HepG2 (cell line): ENCODE data around the gene ADI1. TPM values are rescaled to one million over a fixed set of nuclear protein-coding genes. Genes with fewer than 3 reads are reported as not detected.

Experiments used
- CREM ChIP-seq, 2 experiments: sonication (generic) in 1 of 2; formaldehyde crosslinking in 1 of 2; IDR thresholded peaks; 2 replicates each; pipeline versions ENCODE4 v1.4.0 to v1.6.1; 2016 to 2020; ENCODE audit warnings: antibody characterized with exemption in 1 of 2, mild to moderate bottlenecking in 1 of 2, missing genetic modification reagents in 1 of 2
- DMAP1 ChIP-seq: IDR thresholded peaks from 2 replicates; pipeline ENCODE4 v1.6.1; 2016
- MTA3 ChIP-seq: sonication (generic); formaldehyde crosslinking; IDR thresholded peaks from 2 replicates; pipeline ENCODE4 v1.4.0; 2020; ENCODE audit warnings: missing genetic modification reagents
- ZBTB10 ChIP-seq: sonication (generic); formaldehyde crosslinking; IDR thresholded peaks from 2 replicates; pipeline ENCODE4 v1.4.0; 2020; ENCODE audit warnings: missing genetic modification reagents, borderline replicate concordance
- ZFP1 ChIP-seq: IDR thresholded peaks from 2 replicates; pipeline ENCODE4 v1.6.1; 2016
- ZFX ChIP-seq: sonication (generic); formaldehyde crosslinking; IDR thresholded peaks from 2 replicates; pipeline ENCODE4 v1.4.0; 2020; ENCODE audit warnings: mild to moderate bottlenecking, low read depth, missing genetic modification reagents, moderate library complexity
- ZNF296 ChIP-seq: sonication (generic); formaldehyde crosslinking; conservative IDR thresholded peaks from 2 replicates; pipeline ENCODE4 v1.5.0; 2020; ENCODE audit warnings: mild to moderate bottlenecking, missing genetic modification reagents
- ZNF549 ChIP-seq: sonication (generic); formaldehyde crosslinking; IDR thresholded peaks from 2 replicates; pipeline ENCODE4 v1.5.0; 2020; ENCODE audit warnings: missing genetic modification reagents
- ZNF652 ChIP-seq: IDR thresholded peaks from 2 replicates; pipeline ENCODE4 v1.6.1; 2016; ENCODE audit warnings: low read depth, borderline replicate concordance
- ZNF703 ChIP-seq: sonication (generic); formaldehyde crosslinking; IDR thresholded peaks from 2 replicates; pipeline ENCODE4 v1.5.1; 2020; ENCODE audit warnings: missing genetic modification reagents, mild to moderate bottlenecking, moderate library complexity, borderline replicate concordance
- ZSCAN12 ChIP-seq: sonication (generic); formaldehyde crosslinking; IDR thresholded peaks from 2 replicates; pipeline ENCODE4 v1.9.0; 2021; ENCODE audit warnings: mild to moderate bottlenecking, missing genetic modification reagents
- polyA plus RNA-seq, 8 experiments: library from polyadenylated mRNA; depleted of rRNA in 3 of 8; stranded (reverse) in 7 of 8; unstranded in 1 of 8; fragments of >200 nt; fragmentation: Illumina TruSeq in 4 of 8; extraction: Trizol in 4 of 8; gene quantifications; 2 replicates each; pipeline versions ENCODE4 v1.2.1 to v1.2.3, GENCODE V29; 2011 to 2016; ENCODE audit warnings: low read depth in 4 of 8, missing spikeins in 1 of 8, mixed read lengths in 1 of 8; ENCODE audit not compliant: insufficient read depth in 1 of 8
- total RNA-seq, 5 experiments: library from RNA; depleted of rRNA; stranded (reverse); fragments of >200 nt; fragmentation: Illumina TruSeq; extraction: Trizol; gene quantifications; 2 replicates each; pipeline ENCODE4 v1.2.3, GENCODE V29; 2016; ENCODE audit warnings: low read depth in 1 of 5
- TF ChIP-seq, protein P1 (sequence below): sonication (generic); formaldehyde crosslinking; IDR thresholded peaks from 2 replicates; pipeline ENCODE4 v1.4.0; 2020; ENCODE audit warnings: low read depth, missing genetic modification reagents
- TF ChIP-seq, protein P2 (sequence below): sonication (generic); formaldehyde crosslinking; IDR thresholded peaks from 2 replicates; pipeline ENCODE4 v1.4.0; 2020; ENCODE audit warnings: low read depth, mild to moderate bottlenecking, missing genetic modification reagents
- TF ChIP-seq, protein P3 (sequence below): IDR thresholded peaks from 2 replicates; pipeline ENCODE4 v1.6.1; 2016; ENCODE audit warnings: low read depth, missing genetic modification reagents, missing compliant biosample characterization

Gene ADI1
- total and polyA plus RNA-seq, 2 of the 13 experiments (the other 11 are each of a cell fraction or from before 2014, with no cell fraction given), result 28.7 to 123 TPM

GRCh38 chr2:3535794-3536681 is 16.7 kb upstream of the ADI1 start (continued):
- TF ChIP-seq, protein P1, sequence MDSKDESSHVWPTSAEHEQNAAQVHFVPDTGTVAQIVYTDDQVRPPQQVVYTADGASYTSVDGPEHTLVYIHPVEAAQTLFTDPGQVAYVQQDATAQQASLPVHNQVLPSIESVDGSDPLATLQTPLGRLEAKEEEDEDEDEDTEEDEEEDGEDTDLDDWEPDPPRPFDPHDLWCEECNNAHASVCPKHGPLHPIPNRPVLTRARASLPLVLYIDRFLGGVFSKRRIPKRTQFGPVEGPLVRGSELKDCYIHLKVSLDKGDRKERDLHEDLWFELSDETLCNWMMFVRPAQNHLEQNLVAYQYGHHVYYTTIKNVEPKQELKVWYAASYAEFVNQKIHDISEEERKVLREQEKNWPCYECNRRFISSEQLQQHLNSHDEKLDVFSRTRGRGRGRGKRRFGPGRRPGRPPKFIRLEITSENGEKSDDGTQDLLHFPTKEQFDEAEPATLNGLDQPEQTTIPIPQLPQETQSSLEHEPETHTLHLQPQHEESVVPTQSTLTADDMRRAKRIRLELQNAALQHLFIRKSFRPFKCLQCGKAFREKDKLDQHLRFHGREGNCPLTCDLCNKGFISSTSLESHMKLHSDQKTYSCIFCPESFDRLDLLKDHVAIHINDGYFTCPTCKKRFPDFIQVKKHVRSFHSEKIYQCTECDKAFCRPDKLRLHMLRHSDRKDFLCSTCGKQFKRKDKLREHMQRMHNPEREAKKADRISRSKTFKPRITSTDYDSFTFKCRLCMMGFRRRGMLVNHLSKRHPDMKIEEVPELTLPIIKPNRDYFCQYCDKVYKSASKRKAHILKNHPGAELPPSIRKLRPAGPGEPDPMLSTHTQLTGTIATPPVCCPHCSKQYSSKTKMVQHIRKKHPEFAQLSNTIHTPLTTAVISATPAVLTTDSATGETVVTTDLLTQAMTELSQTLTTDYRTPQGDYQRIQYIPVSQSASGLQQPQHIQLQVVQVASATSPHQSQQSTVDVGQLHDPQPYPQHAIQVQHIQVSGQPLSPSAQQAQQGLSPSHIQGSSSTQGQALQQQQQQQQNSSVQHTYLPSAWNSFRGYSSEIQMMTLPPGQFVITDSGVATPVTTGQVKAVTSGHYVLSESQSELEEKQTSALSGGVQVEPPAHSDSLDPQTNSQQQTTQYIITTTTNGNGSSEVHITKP (CRISPR knock-in tag), result peak; percentile 94
- TF ChIP-seq ZNF549 (CRISPR knock-in tag) (no peak), ZSCAN12 (no peak; the same call in 1 of the 2 replicates), ZNF296 (CRISPR knock-in tag) (no peak; the same call in 1 of the 2 replicates), CREM (IDR thresholded peaks at IDR 0.05) (peak; percentile 38; the same call in 1 of the 2 replicates), CREM (CRISPR knock-in tag; IDR thresholded peaks at IDR 0.05) (no peak), ZFP1 (no peak), DMAP1 (CRISPR knock-in tag) (peak; percentile 79), MTA3 (CRISPR knock-in tag) (no peak), ZNF652 (CRISPR knock-in tag) (peak; percentile 10; the same call in 1 of the 2 replicates), ZNF703 (CRISPR knock-in tag) (no peak), ZFX (CRISPR knock-in tag) (peak; percentile 83), ZBTB10 (no peak)
- TF ChIP-seq, protein P2, sequence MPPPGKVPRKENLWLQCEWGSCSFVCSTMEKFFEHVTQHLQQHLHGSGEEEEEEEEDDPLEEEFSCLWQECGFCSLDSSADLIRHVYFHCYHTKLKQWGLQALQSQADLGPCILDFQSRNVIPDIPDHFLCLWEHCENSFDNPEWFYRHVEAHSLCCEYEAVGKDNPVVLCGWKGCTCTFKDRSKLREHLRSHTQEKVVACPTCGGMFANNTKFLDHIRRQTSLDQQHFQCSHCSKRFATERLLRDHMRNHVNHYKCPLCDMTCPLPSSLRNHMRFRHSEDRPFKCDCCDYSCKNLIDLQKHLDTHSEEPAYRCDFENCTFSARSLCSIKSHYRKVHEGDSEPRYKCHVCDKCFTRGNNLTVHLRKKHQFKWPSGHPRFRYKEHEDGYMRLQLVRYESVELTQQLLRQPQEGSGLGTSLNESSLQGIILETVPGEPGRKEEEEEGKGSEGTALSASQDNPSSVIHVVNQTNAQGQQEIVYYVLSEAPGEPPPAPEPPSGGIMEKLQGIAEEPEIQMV (CRISPR knock-in tag), result no peak; the same call in 1 of the 2 replicates
- TF ChIP-seq, protein P3, sequence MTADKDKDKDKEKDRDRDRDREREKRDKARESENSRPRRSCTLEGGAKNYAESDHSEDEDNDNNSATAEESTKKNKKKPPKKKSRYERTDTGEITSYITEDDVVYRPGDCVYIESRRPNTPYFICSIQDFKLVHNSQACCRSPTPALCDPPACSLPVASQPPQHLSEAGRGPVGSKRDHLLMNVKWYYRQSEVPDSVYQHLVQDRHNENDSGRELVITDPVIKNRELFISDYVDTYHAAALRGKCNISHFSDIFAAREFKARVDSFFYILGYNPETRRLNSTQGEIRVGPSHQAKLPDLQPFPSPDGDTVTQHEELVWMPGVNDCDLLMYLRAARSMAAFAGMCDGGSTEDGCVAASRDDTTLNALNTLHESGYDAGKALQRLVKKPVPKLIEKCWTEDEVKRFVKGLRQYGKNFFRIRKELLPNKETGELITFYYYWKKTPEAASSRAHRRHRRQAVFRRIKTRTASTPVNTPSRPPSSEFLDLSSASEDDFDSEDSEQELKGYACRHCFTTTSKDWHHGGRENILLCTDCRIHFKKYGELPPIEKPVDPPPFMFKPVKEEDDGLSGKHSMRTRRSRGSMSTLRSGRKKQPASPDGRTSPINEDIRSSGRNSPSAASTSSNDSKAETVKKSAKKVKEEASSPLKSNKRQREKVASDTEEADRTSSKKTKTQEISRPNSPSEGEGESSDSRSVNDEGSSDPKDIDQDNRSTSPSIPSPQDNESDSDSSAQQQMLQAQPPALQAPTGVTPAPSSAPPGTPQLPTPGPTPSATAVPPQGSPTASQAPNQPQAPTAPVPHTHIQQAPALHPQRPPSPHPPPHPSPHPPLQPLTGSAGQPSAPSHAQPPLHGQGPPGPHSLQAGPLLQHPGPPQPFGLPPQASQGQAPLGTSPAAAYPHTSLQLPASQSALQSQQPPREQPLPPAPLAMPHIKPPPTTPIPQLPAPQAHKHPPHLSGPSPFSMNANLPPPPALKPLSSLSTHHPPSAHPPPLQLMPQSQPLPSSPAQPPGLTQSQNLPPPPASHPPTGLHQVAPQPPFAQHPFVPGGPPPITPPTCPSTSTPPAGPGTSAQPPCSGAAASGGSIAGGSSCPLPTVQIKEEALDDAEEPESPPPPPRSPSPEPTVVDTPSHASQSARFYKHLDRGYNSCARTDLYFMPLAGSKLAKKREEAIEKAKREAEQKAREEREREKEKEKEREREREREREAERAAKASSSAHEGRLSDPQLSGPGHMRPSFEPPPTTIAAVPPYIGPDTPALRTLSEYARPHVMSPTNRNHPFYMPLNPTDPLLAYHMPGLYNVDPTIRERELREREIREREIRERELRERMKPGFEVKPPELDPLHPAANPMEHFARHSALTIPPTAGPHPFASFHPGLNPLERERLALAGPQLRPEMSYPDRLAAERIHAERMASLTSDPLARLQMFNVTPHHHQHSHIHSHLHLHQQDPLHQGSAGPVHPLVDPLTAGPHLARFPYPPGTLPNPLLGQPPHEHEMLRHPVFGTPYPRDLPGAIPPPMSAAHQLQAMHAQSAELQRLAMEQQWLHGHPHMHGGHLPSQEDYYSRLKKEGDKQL (CRISPR knock-in tag), result no peak
